ENCODE results near the gene TRAF6. TPM values are rescaled to one million over a fixed set of nuclear protein-coding genes. Genes with fewer than 3 reads are reported as not detected.

The TRAF6 gene
- total and polyA plus RNA-seq, 10 of the 15 experiments (the other 5 are each of a cell fraction or from before 2014, with no cell fraction given) = 1.4 to 10.9 (median 7.0) TPM

GRCh38 chr11:36509694-36510593, at the start of gene TRAF6 (continued):
- TF ChIP-seq ASH2L (IDR thresholded peaks at IDR 0.05; ENCODE audit: borderline replicate concordance, low read depth) (peak; percentile 79; the same call in 1 of the 2 replicates), MYC (IDR thresholded peaks at IDR 0.05; ENCODE audit: insufficient read depth, insufficient read length, insufficient replicate concordance, low read length, severe bottlenecking) (no peak), ZSCAN29 (IDR thresholded peaks at IDR 0.05) (no peak), MAX (IDR thresholded peaks at IDR 0.05; ENCODE audit: low read depth, low read length) (no peak; the same call in none of the 2 replicates), GABPA (IDR thresholded peaks at IDR 0.05; ENCODE audit: low read depth) (0 out of 2 replicates have a peak, but pooled peaks have one; percentile 32), NRF1 (conservative IDR thresholded peaks at IDR 0.05; ENCODE audit: low read depth, low read length) (no peak), TCF3 (IDR thresholded peaks at IDR 0.05; ENCODE audit: borderline replicate concordance, insufficient read depth, low read depth, low read length) (peak; percentile 81), E4F1 (IDR thresholded peaks at IDR 0.05; ENCODE audit: borderline replicate concordance, partially characterized antibody) (peak; percentile 70), DPF2 (IDR thresholded peaks at IDR 0.05) (peak; percentile 78), CBFB (IDR thresholded peaks at IDR 0.05; ENCODE audit: low read depth) (peak; percentile 62), RUNX3 (IDR thresholded peaks at IDR 0.05; ENCODE audit: low read length) (peak; percentile 77), ZNF687 (IDR thresholded peaks at IDR 0.05) (0 out of 2 replicates have a peak, but pooled peaks have one; percentile 22), E2F4 (IDR thresholded peaks at IDR 0.05; ENCODE audit: low read depth, low read length) (no peak), POLR2AphosphoS5 (IDR thresholded peaks at IDR 0.05; ENCODE audit: low read length) (peak; percentile 96), REST (IDR thresholded peaks at IDR 0.05; ENCODE audit: low read depth, low read length) (no peak), MYB (IDR thresholded peaks at IDR 0.05; ENCODE audit: borderline replicate concordance, low read depth, low read length) (no peak)
